NK-92 (cell line): Measurements from ENCODE around the gene MND1.

ENCODE experiments used
- DNase-seq: peaks from one replicate; lab custom pipeline; 2025; ENCODE audit not compliant: unreplicated experiment; lab: John Stamatoyannopoulos, UW

MND1 gene

DNA sequence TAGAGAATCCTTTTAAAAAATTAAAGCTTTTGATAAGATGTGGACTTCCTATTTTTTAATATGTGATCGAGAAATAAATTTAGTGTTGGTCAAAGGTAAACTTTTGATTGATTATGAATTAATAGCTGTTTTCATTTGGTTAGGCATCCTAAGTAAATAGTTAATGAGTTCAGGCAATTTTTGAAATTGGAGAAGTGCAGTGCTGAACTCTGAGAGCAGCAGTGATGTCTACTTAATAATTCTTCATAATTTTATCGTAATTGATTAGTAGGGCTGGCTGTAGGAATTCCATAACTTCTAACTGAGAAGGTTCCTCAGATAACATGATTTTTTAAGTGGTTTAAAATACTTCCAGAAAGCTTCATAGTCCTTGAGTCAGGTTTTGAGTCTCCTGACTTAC, 1.5 kb downstream of the MND1 start:
- no peak for DNase-seq

DNA sequence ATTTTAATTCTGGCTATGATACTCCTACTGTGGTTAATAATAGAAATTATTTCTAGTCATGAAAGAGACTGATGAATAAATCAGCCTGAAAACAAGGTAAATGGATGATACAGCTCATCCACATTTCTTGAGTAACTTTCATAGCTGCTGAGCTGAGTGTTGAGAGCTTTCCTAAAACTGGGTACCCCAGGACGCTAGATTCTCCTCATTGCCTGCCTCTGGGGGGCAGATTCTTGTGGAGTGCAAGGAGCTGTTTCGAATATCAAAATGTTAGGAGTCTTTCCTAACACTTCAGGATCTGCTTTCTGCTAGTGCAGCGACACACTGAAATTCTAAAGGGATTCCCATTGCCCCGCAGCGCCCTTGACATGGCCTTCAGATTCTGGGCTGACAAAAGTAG, 2.1 kb downstream of the MND1 start:
- DNase-seq, result no peak

DNA sequence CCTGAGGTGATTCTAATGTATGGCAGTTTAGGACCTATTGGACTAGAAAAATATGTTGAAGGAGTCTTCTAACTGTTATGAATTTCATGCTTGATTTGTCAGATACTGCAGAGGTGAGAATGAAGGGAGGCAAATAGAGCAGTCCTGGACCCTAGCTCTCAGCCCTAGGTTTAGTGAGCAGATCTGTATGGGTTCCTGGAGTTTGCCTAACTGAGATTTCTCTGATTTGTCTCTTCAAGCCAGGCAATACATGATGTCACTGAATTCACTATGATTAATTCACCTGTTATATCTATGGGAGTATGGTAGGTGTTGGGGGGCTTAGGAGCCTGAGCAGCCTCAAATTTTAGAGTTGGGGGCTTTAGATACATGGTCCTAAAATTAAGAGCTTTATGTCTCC, 2.6 kb downstream of the MND1 start:
- no peak for DNase-seq

DNA sequence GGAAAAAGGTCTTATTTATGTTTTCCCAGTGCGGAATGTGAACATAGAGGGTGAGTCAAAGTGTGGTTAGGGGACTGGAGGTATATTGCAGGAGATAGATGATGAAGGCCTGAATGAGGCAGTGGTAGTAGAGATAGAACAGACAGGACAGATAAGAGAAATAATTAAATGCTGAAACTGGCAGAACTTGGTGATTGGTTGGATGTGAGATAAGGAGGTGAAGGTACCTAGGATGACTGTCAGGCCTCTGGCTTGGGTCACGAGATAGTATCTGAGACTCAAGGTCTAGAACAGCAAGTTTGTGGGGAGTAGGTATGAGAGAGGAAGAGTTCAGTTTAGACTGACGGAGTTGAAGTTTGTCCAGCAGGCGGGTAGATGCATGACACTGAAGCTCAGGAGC, 3.5 kb downstream of the MND1 start:
- no peak for DNase-seq

DNA sequence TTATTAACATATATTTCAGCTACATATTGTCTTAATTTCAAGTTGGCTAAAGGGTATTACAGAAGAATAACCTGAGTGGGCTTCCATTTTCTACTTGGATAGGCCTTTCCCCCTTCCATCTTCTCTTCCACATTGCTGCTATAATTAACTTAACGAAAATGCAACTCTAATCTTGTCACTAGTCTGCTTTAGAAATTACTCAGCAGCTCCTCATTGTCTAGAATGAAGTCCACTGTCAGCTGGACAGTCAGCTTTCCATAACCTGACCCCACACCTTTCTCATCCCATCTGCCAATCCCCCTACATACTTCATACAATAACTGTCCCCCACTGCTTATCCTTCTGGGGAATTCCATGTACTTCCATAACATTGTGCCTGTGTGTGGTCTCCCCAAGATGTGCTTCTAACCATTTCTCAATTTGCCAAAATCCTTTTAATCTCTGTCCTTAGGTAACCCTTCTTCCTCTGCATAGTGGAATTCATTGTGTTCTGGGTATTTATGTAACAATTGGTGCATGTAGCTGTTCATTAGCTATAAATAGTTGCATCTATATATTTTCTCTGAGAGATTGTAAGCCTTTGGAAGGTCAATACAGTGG, 4.8 kb downstream of the MND1 start:
- no peak for DNase-seq

DNA sequence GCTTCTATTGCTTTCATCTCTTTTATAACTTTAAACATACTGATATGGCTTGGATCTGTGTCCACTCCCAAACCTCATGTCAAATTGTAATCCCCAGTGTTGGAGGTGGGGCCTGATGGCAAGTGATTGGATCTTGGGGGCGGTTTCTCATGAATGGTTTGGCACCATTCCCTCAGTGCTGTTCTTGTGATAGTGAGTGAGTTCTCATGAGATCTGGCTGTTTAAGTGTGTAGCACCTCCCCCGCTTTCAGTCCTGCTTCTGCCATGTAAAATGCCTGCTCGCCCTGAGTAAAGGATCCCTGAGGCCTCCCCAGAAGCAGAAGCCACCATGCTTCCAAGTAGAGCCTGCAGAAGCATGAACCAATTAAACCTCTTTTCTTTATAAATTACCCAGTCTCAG, 17.7 kb downstream of the MND1 start:
- DNase-seq, result no peak

DNA sequence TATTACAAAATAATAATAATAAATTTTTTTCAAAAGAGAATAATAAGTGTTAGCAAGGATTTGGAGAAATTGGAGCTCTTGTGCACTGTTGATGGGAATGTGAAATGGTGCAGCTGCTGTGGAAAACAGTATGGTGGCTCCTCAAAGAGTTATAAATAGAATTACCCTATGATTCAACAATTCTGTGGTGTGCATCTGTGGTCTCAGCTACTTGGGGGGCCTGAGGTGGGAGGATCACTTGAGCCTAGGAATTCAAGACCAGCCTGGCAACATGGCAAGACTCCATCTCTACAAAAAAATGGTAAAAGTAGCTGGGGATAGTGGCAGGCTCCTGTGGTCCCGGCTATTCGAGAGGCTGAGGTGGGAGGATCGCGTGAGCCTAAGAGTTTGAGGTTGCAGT, 19.6 kb downstream of the MND1 start:
- no peak for DNase-seq

DNA sequence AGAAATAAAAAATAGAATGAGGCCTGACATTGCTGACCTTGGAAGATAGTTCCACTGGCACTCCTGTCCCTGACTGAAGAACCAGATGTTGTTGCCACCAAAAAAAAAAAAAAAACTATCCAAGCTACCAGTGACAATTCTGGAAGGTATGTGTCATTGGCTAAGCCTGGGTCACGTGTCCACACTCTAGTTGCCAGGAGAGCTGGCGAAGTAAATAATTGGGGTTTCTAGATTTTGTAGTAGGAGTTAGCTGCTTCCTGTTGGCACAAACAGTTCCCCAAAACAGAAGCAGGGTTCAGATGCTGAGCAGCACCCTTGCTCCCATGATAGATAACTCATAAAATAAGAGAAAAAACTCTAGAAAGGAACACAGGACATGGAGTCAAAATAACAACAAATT, 20.5 kb downstream of the MND1 start:
- DNase-seq, result no peak

DNA sequence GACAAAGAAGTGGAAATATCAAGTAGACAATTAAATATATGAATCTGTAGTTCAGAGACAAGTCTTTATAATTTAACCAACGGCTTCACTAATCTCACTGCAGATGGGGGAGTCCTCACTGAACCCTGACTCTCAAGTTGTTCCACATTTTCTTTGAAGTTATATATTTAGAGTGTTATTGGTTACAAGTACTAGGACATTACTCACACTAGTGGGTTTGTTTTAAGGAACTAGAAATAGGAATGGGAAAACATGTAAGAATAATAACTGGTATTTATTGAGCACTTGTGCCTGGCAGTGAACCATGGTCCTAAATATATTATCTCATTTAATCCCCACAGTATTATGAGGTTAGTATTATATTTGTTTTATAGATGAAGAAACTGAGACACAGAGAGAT, 22.0 kb downstream of the MND1 start:
- no peak for DNase-seq

DNA sequence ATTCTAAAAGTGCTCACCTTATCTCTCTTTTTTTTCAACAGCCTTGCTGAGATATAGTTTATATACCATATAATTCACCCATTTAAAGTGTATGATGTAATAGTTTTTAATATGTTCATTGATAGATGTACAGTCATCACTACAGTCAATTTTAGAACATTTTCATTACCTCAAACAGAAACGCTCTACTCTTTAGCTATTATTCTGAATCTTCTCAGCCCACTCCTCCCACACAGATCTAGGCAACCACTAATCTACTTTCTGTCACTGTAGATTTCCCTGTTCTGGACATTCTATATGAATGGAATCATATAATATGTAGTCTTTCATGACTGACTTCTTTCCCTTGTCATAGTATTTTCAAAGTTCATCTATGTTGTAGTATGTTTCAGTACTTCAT, 22.6 kb downstream of the MND1 start:
- DNase-seq, result no peak

DNA sequence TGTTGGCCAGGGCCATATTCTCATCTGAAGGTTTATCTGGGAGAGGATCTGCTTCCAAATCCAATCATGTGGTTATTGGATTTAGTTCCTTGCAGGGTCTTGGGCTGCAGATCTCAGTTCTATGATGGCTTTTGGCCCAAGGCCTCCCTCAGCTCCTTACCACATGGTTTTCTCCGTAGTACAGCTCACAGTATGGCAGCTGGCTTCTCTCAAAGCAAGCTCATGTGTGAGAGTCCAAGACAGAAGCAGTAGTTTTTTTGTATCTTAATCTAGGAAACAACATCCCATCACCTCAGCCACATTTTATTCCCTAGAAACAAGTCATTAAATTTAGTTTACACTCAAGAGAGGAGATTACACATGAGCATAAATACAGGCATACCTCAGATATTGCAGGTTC, 24.5 kb downstream of the MND1 start:
- DNase-seq, result no peak

DNA sequence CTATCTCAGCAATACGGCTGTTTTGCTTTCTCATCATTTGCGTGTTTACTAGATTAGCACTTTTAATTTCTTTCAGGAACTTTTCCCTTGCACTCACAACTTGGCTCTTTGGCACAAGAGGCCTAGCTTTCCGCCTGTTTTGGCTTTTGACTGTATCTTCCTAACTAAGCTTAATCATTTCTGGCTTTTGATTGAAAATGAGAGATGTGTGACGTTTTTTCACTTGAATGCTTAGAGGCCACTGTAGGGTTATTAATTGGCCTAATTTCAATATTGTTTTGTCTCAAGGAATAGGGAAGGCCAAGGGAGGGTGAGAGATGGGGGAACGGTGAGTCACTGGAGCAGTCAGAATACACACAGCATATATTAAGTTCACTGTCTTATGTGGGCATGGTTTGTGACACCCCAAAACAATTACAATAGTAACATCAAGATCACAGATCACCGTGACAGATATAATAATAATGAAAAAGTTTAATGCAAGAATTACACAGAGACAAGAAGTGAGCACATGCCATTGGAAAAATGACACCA, 27.3 kb downstream of the MND1 start:
- DNase-seq, result no peak

DNA sequence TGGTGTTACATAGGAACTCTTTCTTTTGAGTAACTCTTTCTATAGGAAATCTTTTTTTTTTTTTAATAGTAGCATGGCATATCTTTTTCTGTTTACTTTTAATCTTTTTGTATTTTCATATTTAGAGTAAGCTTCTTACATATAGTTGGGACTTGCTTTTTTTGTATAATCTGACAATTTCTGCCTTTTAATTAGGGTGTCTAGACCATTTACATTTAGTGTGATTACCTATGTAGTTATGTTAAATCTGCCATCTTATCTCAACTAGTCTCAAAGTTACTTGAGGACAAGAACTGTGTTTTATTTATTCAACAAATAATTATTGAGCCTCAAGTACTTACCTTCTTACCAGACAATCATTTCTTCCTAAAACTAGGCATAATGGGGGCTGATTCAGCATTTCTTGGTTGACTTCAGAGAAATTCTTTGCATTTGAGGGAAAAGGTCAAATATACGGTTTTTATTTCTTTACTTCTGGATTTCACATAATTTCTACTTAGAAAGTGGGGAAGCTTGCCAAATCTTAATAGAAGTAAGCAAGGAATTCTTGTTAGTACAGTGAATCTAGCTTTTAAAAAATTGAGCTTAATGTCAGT, 28.6 kb downstream of the MND1 start:
- DNase-seq, result no peak

DNA sequence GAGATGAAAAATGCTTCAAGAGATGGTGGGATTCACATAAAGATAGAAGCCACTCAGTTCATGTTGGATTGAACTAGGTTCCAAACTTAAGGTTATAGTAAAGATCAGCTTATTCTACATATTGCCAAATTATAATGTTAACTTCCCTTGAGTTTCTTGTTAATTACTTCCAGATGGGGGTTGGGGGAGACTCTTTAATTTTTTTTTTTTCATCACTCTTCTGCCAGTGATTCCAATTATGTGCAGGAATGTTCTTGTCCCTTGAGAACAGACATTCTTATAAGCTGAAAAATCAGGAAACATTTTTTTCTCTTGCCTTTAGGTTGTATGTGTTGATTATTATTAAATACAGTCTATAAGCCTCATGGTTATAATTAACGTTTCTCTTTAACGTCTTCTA, 30.0 kb downstream of the MND1 start:
- DNase-seq, result no peak

DNA sequence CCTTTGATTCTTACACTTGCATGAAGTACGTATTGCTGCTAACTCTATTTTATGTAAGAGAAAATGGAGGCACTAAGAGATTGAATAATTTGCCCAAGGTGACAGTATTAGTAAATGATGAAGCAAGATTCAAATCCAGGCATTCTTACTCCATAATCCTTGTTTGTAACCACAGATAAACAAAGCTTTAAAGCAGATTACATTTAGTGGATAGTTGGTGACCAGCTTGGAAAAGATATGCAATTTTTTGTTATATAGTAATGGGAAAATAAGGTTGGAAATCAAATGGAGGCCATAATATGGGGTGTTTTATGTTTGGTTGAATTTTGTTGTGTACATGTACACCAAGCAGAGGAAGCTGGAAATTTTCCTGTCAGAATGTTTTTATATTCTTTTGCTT, 30.8 kb downstream of the MND1 start:
- no peak for DNase-seq

DNA sequence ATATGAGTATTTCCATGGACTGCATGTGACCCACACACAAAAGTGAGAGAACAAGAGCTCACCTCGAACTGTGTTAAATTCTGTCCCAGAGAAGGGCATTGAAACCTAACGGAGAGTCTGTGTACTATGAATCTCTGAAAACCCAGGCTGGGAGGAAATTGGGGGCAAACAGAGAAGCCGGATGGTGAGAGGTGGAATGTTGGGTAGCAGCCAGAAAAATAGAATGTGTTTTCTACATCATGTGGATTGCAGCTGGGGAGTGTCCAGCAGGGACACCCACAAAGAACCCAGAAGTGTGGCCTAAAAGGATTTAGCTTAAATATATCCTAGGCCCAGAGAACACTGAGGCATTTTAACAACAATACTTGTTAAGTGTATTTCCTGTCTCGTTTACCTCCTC, 38.6 kb downstream of the MND1 start:
- no peak for DNase-seq

DNA sequence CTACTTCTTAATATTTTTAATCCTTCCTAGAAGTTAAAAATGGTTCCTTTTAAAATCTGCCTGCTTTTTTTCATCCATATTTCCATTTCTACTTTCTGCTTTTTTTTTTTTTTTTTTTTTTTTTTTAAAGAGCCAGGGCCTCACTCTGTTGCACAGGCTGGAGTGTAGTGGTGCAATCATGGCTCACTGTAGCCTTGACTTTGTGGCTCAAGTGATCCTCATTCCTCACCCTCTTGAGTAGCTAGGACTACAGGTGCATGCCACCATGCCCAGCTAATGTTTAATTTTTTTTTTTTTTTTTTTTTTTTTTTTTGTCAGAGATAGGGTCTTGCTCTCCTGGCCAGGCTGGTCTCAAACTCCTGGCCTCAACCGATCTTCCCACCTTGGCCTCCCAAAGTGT, 39.7 kb downstream of the MND1 start:
- no peak for DNase-seq

DNA sequence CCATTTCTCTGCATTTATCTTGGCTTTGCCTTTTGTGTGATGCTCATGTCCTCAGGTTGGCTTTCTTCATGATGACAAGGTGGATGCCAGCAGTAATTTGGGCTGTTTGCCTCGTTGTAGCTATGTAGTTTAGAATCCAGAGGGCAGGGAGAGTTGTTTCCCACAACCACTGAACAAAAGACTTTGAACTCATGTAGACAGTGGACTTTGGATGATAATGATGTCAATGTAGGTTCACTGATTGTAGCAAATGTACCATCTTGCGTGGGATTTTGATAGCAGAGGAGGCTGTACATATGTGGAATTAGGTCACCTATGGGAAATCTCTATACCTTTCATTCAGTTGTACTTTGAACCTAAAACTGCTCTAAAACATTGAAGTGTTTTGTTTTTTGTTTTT, 41.3 kb downstream of the MND1 start:
- no peak for DNase-seq

DNA sequence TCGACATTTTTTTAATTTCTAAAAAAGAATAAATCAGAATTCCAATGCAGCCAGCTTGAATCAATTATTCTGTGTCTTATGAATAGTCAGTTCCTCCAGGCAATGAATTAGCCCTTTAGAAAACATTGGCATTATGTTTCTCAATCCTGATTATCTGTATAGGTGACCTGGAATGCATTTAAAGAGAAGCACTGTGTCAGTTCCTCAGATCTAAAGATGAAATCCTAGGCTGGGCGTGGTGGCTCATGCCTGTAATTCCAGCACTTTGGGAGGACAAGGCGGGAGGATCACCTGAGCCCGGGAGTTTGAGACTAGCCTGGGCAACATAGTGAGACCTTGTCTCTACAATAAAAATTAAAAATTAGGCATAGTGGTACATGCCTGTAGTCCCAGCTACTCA, 43.5 kb downstream of the MND1 start:
- no peak for DNase-seq

DNA sequence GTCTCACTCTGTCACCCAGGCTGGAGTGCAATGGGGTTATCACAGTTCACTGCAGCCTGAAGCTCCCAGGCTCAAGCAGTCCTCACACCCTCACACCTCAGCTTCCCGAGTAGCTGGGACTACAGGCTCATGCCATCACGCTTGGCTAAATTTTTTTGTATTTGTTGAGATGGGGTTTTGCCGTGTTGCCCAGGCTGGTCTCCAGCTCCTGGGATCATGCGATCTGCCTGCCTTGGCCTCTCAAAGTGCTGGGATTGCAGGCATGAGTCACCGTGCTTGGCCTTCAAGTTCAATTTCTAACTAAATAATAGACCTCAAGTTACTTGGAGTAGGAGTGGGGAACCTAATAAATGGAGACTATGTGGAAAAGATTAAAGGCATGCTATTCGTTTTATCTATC, 48.9 kb downstream of the MND1 start:
- DNase-seq, result no peak

DNA sequence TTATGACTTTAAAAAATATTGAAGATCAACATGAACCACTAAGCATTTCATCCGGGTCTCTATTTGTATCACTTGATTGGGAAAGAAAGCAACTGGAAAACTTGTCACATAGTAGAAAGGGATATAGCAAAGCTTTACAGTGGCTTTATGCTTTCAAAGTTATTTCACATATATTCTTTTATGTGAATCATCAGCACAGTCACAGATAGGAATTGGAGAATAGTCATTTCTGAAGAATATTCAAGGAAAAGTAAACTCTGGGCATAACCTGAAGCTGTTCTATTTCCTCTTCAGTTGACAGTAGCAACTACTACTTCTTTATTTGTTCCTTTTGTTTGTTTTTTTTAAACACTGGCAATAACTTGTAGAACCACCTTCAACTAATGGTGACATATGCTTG, 50.5 kb downstream of the MND1 start:
- DNase-seq, result no peak

DNA sequence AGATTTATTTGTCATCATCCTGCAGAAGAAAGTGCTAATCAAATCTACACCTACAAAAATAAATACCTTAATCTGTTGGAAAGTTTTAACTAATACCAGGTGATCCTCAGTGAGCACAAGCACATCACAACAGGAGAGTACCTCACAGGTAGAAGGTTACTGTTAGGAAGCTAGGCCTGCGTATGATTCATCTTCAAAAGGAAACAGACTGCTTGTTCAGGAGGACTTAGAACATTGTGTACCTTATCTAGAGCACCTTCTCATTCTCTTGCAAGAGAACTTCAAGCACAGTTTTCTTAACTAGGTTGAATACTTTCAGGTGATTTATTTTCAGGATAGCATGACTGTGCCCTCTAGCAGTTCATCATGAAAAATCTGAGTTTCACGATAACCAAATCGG, 54.2 kb downstream of the MND1 start:
- DNase-seq, result no peak

DNA sequence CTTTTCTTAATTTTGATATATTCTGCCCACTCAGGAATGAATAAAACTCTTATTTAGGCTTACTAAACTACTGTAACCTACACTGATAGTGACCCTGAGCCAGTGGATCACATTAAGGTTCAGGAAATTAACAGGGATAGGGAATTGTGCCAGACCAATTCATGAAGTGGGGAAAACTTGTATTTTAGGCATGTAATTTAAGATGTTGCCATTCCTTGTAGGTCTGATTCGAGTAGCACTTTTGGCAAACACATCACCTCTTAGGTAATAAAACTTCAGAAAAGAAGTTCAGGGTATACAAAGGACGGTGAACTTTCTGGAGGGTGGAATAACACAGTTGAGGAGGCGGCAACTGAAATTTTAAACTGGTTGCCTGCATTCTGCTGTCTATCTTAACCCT, 54.9 kb downstream of the MND1 start:
- no peak for DNase-seq
